ENCODE data around the gene MPL.

DNA sequence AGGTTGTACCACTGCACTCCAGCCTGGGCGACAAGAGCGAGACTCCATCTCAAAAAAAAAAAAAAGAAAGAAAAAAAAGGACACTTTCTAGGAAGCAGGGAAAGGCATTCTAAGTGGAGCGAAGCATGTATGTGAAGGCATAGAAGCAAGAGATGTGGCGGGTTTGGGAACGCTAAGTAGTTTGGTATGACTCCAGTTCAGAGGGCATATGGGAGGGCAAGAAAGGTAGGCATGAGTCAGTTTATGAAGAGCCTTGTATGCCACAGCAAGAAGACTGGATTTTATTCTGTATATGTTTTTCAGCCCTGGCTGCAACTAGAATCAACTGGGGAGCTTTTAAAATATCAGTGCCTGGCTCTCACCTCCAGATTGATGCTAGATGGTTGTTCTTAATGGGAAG is 34.6 kb downstream of the MPL start:
- TF ChIP-seq POLR2A (IDR thresholded peaks at IDR 0.05) (no peak), CTCF (IDR thresholded peaks at IDR 0.05) (no peak)

All from ovary (tissue), 3 donors.